Smooth muscle cell of the brain vasculature (primary cell): Measurements from ENCODE around the gene PRPS1L1.

Experiments
- DNase-seq: peaks from one replicate; pipeline ENCODE4 v3.0.0-alpha.2; 2012; ENCODE audit warnings: low read depth, low spot score

The PRPS1L1 gene

DNA sequence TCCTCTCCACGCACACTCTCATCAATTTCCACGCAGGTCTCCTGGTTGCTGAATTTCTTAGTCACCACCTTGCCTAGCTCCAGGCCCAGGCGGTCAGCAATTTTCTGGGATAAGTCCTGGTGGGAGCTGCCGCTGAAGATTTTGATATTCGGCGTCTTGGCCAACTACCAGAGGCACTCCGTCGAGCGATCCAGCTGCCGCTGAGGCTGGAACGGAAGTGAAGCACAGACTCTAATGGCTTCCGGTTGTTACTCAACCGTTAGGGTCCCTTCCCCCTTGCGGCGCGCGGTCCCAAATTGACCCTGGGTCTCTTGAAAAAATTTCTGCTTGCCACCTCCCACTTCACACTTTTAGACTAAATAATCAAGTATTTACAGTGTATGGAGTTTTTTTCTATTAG lies at the start of gene PRPS1L1:
PRPS1L1 (minus strand) TSS at position 219 of the 400 bp plus-strand sequence.
- no peak for DNase-seq

DNA sequence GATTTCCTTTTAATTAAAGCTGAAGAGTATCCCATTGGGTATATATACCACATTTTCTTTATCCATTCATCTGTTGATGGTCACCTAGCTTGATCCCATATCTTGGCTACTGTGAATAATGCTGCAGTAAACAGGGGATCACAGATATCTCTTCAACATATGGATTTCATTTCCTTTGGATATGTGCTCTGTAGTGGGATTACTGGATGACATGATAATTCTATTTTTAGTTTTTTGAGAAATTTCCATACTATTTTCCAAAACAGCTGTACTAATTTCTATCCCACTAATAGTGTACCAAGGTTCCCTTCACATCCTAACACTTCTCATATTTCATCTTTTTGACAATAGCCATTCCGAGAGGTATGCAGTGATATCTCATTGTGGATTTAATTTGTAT lies 48.8 kb upstream of the PRPS1L1 start:
- no peak for DNase-seq

DNA sequence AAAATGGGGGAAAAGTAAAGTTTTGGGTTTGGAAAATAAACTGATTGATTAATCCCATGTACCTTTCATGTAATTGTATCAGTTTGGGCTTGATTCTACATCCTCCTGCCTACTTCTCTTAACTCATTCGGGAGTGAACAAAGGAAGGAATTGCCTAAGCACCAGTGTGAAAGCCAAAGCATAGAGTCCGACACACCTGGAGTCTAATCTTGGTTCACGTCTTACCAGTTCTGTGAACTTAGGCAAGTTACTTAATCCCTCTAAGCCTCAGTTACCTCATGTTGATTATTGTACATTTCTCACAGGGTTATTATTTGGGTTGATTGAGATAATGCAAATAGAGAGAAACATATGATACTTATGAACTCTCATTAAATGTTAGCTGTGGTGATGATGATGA lies 41.1 kb upstream of the PRPS1L1 start:
- no peak for DNase-seq

DNA sequence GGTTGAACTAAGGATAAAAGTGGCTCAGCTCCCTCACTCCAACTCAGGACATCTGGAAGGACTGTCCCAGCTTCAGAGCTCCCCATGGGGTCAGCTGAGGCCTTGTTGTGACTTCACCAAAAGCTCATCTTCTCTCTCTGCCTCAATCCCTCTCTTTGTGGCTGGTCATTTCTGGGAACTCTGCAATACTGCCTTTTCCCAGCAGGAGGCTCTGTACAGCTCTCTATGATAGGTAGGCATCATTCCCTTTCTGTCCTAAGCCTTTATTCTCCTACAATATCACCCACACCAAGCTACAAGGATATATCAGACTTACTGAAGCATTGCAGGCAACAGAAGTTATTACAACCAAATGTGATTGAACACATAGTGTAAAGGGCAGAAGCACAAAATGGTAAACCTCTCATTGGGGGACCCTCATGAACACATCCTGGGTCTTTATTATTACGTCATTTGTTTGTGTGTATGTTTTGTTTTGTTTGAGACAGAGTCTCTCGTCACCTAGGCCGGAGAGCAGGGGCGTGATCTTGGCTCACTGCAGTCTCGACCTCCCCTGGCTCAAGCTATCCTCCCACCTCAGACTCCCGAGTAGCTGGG lies 36.7 kb upstream of the PRPS1L1 start:
- no peak for DNase-seq

DNA sequence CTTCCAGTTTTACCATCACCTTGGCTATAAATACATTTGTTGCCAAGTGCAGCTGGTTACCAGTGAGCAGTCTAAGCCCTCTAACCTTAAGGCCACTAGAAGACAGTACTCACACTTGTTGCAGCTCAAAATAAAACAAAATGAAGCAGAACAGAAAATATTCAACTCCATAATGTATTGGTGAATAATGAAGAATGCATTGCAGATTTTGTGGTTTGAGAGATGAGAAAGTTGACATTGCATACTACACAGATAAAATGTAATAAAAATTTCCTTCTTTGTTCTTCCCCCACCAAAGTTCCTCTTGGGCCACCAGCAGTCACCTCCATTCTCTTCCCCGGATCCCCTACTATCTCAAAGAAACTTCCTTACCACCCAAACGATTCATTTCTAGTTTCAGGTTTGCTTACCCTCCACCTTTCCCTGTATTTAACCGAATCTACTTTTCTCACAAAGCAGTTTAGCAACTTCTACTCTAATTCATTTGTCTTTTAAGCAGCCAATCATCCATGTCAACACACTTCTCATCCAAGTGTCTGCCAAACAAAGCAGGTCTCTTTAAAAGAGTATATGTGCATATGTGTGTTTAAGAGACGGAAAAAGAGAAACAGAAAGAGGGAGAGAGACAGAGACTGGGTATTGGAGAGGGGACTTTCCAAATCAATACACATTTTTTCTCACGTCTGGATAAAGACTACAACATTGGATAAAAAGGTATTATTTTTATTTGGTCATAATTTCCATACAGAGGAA lies 35.7 kb upstream of the PRPS1L1 start:
- no peak for DNase-seq

DNA sequence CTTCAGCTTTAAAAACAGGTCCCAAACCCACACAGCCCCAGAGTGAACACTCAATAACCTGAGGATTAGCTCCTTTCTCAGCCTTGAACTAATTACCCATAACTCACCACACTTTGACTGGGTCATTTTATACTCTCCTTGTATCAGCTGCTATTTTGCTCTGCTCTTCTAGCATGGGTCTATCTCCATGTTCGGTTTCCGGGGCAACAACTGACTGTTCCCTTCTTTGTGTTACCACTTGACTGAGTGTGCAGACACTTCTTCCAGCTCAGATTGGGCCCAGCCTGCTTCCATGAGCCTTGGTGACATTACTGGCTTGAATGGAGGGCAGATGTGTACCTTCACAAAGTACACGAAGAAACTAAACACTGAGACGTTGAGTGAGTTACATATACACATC lies 31.5 kb upstream of the PRPS1L1 start:
- no peak for DNase-seq

DNA sequence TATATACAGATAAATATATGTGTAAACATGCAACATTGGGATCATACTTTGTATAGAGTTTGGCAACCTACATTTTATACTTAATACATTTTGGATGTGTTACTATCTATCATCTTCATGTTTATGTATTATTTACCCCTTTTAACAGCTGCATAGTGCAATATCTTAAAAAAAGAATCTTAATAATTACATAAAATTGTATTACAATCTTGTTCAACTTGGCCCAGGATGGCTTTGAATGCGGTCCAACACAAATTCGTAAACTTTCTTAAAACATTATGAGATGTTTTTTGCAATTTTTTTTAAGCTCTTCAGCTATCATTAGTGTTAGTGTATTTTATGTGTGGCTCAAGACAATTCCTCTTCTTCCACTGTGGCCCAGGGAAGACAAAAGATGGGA lies 26.3 kb upstream of the PRPS1L1 start:
- no peak for DNase-seq

DNA sequence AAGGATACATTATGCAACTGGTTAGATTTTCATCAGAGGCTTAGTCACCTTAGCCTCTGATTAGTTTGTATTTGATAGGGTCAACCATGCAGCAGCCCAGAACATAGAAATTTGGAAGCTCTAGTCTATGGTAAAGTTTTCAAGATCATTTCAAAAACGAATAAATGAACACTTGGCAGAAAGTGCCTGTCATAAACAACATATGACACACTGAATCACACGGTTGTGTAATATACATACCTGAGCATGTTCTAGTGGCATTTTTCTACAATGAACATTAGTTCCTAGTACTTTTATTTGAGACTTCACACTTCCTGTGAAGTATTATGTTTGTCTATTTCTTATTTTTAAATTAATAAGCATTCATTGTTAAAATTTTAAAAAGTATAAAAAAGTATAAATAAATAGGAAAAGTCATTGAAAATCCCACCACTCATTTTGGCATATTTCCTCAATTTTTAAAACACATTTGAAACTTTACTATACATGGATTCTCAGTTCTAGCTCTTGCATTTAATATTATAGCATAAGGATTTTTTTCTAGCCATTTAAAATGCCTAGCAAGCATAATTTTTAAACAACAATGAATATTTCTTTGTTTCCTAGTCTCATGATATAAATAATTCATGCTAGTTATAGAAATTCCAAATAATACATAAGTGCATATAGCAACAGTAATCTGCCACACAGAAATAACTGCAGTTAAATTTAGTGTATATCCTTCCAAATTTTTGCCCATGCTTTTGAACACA lies 25.7 kb upstream of the PRPS1L1 start:
- no peak for DNase-seq

DNA sequence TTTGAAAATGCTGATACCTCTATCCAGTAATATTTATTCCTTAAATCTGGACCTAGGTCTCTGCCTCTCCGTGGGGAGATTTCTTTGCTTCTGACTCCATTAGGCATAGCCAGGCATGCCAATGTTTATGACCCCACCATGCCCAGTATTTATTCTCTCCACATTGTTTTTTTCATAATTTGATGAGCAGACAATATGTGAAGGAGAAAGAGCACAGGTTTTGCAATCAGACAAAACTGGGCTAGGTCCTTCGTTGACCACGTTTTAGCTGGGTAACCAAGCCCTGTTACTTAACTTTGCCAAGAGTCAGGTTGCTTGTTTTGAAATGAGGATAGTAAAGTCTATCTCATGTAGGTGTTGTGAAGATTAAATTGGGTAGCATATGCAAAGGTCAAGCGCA lies 21.6 kb upstream of the PRPS1L1 start:
- DNase-seq = no peak

DNA sequence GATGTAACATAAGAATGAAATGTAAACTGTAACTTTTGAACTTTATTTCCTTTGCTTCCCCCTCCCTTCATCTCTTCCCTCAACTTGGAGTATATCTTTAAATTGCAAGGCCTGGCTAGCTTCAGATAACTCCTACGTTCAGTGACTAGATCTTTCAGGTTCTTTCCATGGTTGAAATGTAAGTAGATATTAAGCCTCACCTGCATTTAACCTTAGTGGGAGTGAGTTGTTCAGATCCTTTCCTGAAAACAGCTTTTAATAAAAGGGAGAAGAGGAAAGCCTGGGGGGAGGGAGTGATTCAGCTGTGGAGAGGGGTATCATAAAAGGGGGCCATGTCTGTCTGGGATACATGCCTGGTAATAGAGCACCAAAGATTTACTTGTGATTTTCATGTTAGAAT lies 19.0 kb upstream of the PRPS1L1 start:
- no peak for DNase-seq

DNA sequence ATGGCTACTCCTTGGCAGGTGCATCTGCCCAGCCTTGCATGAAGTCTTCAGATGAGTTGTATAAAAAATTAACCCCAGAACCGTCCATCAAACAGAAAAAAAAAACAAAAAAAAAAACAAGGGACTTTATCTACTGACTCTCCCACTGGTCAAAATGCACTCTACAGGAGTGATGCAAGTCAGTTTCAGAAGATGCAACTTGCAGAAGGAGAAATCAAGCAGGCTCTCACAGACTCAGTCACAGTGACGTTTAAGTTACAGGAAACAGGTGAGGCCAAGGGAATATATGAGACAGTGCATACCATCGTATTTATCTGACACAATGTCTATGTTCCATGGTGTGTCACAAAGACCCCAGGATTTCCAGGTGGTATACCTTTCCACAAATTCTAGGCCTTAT lies 17.5 kb upstream of the PRPS1L1 start:
- DNase-seq = no peak

DNA sequence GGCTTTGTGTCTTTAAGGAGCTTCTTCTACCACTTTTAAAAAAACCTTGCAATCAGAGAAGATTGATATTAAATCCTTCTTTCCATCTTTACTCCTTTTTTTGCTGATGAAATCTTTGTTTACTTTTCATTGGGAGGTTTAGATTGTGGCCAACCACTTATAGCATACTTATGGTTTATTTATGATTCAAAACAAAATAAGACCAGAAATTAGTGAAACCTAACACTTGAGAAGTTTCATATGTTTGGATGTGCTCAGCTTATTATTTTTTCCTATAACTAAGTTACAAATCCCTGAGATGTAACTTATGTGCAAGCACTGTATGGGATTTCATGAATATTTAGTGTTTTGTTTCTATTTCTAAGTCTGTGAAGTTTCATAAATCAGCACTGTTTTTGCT lies 13.5 kb upstream of the PRPS1L1 start:
- DNase-seq = no peak

DNA sequence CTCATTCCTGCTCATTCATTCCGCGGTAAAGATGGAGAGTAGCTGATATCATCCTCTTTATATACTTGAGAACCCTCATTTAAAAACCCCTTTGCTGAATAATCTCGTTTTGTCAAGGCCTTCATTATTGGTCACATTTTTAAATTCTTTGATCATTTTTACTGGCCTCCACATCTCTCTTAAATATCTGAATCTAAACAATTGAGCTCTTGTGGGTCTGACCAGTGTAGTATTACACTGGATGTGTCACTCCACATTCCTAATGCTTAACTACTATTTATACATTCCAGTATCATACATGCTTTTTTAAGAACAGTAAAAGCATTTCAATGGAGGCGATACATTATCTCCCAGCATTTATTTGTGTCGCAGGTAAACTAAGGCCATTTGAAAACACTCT lies 12.6 kb upstream of the PRPS1L1 start:
- DNase-seq = no peak

DNA sequence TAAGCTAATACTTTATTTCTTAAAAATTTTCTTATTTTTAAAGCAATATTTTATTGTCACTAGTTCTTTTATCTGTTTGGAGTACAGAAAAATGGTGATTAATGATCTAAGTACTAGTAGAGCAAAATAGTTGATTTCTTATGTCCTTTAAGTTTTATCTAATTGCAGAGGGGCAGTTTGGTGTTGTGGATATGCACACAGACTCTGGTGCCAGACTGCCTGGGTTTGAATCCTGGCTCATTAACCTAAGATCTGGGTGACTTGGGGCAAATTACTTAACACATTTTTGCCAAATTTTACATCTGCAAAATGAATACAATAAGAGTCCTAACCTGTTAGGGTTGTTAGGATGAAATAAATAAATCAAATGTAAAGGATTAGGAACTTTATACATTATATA lies 10.7 kb upstream of the PRPS1L1 start:
- no peak for DNase-seq

DNA sequence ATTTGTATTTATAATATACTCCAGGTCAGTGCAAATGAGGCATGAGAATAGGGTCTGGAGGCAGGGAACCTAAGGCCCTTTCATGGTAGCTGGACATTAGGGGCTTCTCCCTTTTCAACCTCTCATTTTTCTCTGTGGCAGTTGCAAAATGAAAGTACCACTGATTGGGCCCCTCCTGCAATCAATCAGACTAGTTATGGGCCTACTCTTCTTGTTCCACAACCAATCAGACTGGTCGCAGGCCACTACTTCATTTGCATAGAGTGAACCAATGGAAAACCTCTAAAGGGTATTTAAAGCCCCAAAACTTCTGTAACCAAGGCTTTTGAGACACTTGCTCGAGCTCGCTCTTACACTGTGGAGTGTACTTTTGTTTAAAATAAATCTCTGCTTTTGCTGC lies 10.0 kb upstream of the PRPS1L1 start:
- DNase-seq = no peak

DNA sequence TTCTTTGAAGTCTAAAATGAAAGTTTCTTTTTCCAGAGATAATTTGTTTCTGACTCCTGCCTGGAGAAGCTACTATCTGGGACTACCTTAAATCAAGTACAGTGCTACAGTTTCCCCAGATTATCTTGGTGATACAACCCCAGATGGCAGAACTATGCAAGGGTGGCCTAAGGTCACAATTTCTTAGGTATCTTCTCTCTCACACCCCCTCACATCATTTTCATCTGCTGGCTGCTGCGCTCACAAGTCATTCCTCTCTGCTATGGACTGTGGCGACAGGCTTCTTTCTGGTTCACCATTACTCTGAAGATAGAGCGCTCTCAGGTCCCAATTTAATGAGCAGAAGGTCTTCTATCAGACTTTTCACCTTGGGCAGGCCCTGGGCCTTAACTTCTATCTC lies 9.1 kb upstream of the PRPS1L1 start:
- no peak for DNase-seq

DNA sequence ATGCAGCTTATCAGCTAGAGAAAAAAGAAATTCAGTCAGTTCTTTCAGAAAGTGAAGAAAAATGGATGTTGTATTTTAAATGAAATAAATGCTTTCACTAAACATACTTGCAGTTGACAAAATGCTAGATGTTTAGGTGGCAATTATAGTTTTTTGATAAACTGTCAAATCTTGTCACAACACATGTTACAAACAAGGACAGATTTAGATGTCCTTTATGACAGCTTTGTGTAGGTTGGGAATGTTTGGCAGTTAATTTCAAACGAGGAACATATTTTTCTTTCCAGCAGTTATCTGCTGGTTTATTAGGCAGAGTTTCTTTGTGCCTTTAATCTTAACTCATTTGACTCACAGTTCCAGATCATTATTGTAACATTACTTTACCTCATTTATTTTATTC lies 3.1 kb upstream of the PRPS1L1 start:
- no peak for DNase-seq

DNA sequence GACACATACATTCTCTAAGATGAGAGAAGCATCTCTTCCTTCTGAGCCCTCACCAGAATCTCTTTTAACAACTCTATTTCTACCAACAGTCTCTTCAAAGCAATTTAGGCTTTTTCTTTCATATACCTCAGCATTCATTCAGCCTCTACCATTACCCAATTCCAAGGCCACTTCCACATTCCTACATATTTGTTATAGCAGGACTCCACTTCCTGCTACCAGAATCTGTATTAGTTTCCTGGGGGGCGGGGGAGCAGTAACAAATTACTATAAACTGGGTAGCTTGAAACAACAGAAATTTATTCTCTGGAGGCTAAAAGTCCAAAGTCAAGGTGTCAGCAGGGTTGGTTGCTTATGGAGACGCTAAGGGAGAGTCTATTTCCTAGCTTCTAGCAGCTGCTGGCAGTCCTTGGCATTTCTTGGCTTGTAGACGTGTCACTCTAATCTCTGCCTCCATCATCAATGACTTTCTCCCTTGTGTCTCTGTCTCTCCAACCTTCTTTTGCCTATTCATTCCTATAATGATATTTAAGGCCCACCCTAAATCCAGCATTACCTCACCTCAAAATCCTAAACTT lies 7.4 kb downstream of the PRPS1L1 start:
- no peak for DNase-seq

DNA sequence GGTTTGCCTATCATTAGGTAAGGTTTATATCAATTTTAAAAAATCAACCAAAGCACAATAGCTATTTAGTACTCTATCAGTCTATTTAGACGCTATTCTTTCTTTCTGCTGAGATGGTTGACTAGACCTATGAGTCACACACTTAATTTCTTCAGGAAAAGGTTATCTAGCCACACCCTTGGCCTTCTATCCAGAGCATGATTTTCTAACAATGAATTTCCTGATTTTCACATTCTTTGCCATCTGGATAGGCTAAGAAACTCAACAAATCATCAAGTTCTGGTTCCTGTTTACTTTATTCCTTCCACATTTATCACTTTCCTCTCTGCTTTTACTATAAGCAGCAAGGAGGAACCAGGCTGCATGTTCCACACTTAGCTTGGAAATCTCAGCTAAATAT lies 8.1 kb downstream of the PRPS1L1 start:
- DNase-seq = no peak

DNA sequence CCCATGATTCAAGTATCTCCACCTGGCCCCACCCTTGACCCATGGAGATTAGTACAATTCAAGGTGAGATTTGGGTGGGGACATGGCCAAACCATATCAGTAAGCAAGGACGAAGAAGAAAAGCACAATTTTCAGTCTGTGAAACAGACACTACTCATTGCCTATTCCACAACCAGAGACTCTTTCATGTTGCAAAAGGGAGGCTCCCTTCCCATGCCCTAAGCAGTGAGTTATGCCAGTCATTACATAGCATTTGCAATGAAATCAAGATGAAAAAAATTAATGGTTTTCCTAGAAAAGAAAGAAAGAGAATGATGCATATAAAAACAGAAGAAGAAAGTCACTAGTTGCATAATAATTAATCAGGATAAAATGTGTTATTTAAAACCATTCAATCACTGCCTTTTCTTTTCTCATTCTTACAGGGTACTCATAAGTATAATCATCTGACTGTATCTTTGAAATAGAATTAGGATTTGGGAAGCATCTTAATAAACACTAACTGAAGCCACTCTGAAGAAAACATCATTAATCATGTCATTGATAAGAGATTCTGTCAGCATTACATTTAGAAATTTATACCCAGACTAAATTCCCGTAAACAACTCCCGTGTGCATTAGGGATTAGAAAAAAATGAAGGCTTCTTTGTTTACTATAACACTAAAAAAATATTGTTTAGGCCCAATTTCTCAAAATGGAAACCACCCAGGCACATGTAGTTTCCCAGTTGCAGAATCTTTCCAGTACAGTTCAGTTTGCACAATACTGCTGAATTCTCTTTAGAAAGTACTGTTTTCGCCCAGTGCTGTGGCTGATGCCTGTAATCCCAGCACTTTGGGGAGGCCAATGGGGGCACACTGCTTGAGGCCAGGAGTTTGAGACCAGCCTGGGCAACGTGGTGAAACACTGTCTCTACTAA lies 9.1 kb downstream of the PRPS1L1 start:
- no peak for DNase-seq
